SK-N-SH treated with all-trans-retinoic acid at 6 μM for 48 hours (cell line): Measurements from ENCODE around the gene GFI1B.

Source experiments
- ARNTL ChIP-seq: fragments of 450-650 bp; formaldehyde crosslinking; IDR thresholded peaks from 2 replicates; pipeline ENCODE4 v1.5.0; 2020; ENCODE audit warnings: low read depth, mild to moderate bottlenecking, moderate library complexity, borderline replicate concordance
- BACH2 ChIP-seq: fragments of 250-450 bp; sonication (Bioruptor Pico); IDR thresholded peaks from 2 replicates; pipeline ENCODE4 v1.9.0; 2021; ENCODE audit warnings: mild to moderate bottlenecking, borderline replicate concordance
- CREB5 ChIP-seq: fragments of 250-450 bp; sonication (Bioruptor Pico); IDR thresholded peaks from 2 replicates; pipeline ENCODE4 v1.5.1; 2020; ENCODE audit warnings: low read depth, mild to moderate bottlenecking, moderate library complexity
- CSDC2 ChIP-seq: fragments of 250-450 bp; sonication (Bioruptor Pico); IDR thresholded peaks from 2 replicates; pipeline ENCODE4 v1.5.0; 2020; ENCODE audit warnings: mild to moderate bottlenecking, moderate library complexity
- CSRNP3 ChIP-seq: fragments of 250-450 bp; sonication (Bioruptor Pico); IDR thresholded peaks from 2 replicates; pipeline ENCODE4 v1.5.1; 2021; ENCODE audit warnings: mild to moderate bottlenecking, moderate library complexity
- ISL1 ChIP-seq: fragments of 250-450 bp; sonication (Bioruptor Pico); IDR thresholded peaks from 2 replicates; pipeline ENCODE4 v2.1.2; 2022; ENCODE audit warnings: mild to moderate bottlenecking, moderate library complexity
- OSR1 ChIP-seq: fragments of 250-450 bp; sonication (Bioruptor Pico); IDR thresholded peaks from 2 replicates; pipeline ENCODE4 v1.8.0; 2022; ENCODE audit warnings: moderate library complexity, mild to moderate bottlenecking, inconsistent platforms
- PATZ1 ChIP-seq: fragments of 250-450 bp; sonication (Bioruptor Pico); IDR thresholded peaks from 2 replicates; pipeline ENCODE4 v1.8.0; 2020; ENCODE audit warnings: mild to moderate bottlenecking, moderate library complexity, borderline replicate concordance
- POU6F1 ChIP-seq: fragments of 250-450 bp; sonication (Bioruptor Pico); IDR thresholded peaks from 2 replicates; pipeline ENCODE4 v1.8.0; 2021; ENCODE audit warnings: low read depth, mild to moderate bottlenecking, moderate library complexity, borderline replicate concordance
- SNAI2 ChIP-seq: fragments of 250-450 bp; sonication (Bioruptor Pico); IDR thresholded peaks from 2 replicates; pipeline ENCODE4 v1.5.0; 2020; ENCODE audit warnings: mild to moderate bottlenecking, moderate library complexity
- TOX ChIP-seq: fragments of 250-450 bp; sonication (Bioruptor Pico); IDR thresholded peaks from 2 replicates; pipeline ENCODE4 v1.8.0; 2021; ENCODE audit warnings: mild to moderate bottlenecking, moderate library complexity, borderline replicate concordance
- ZFP3 ChIP-seq: fragments of 250-450 bp; sonication (Bioruptor Pico); IDR thresholded peaks from 2 replicates; pipeline ENCODE4 v1.5.0; 2020; ENCODE audit warnings: mild to moderate bottlenecking, moderate library complexity
- ZFP30 ChIP-seq: fragments of 450-650 bp; formaldehyde crosslinking; IDR thresholded peaks from 2 replicates; pipeline ENCODE4 v1.5.0; 2022; ENCODE audit warnings: mild to moderate bottlenecking, moderate library complexity
- ZNF565 ChIP-seq: fragments of 450-650 bp; formaldehyde crosslinking; conservative IDR thresholded peaks from 2 replicates; pipeline ENCODE4 v1.5.0; 2020; ENCODE audit warnings: low read depth, mild to moderate bottlenecking, moderate library complexity

- TF ChIP-seq TOX (no peak), ISL1 (CRISPR knock-in tag) (no peak), POU6F1 (no peak), CREB5 (CRISPR knock-in tag) (no peak), ZNF565 (CRISPR knock-in tag) (no peak), OSR1 (CRISPR knock-in tag) (no peak), SNAI2 (CRISPR knock-in tag) (no peak), PATZ1 (CRISPR knock-in tag) (no peak), ARNTL (CRISPR knock-in tag) (no peak), ZFP30 (CRISPR knock-in tag) (no peak), BACH2 (no peak), ZFP3 (no peak), CSDC2 (CRISPR knock-in tag) (no peak), CSRNP3 (CRISPR knock-in tag) (no peak)
These were observed 4.8 kb upstream of the GFI1B start for GRCh38 chr9:132973713-132974112.
